ENCODE data around the gene ALDH1L1. TPM values are rescaled to one million over a fixed set of nuclear protein-coding genes. Genes with fewer than 3 reads are reported as not detected.
A peak's percentile ranks its signal among the peaks of the same experiment; 100 is the strongest.

ALDH1L1 gene
- total RNA-seq, 1 experiment from 2014 or later = 50.0 TPM

- H3K27ac ChIP-seq = no peak overlapping the region
- H3K4me2 ChIP-seq = no peak overlapping the region
- no peaks in the 10 kb centered on the region for H3K27me3 ChIP-seq (ENCODE audit: insufficient read depth, low read depth)
- POLR2A ChIA-PET (ENCODE audit: unreplicated experiment) = no interaction called here
- TF ChIP-seq EZH2 (IDR thresholded peaks at IDR 0.05; ENCODE audit: low read depth) = no peak
- no peak for TF ChIP-seq CTCF (conservative IDR thresholded peaks at IDR 0.05)
- intact Hi-C loops (cut with micrococcal nuclease; ENCODE audit: unreplicated experiment) = loop anchor here (2.0 kb wide), 1 partner anchor 45 kb away; the partner anchor contains the start of gene ALDH1L1
- no peaks in the 10 kb centered on the region for H3F3A ChIP-seq (ENCODE audit: insufficient read depth, low read depth)
- H4K20me1 ChIP-seq (ENCODE audit: insufficient read depth) = no peaks in the 10 kb centered on the region
- no peaks in the 10 kb centered on the region for H3K36me3 ChIP-seq (ENCODE audit: low read depth)
- DNase-seq = no peak
- BruUV-seq (replicated peaks) = no TSS peak
- H3K79me2 ChIP-seq (ENCODE audit: low read depth) = no peaks in the 10 kb centered on the region
- CTCF ChIA-PET = no interaction called here
- no peak overlapping the region for H2AFZ ChIP-seq
- H3K4me3 ChIP-seq = no peak overlapping the region
- H3K4me1 ChIP-seq (replicated peaks; ENCODE audit: insufficient read depth) = peaks cover 3% of the 10 kb centered on the region
- H3K9me3 ChIP-seq (ENCODE audit: insufficient read depth, low read depth) = no peaks in the 10 kb centered on the region
- no peaks in the 10 kb centered on the region for H3K9me2 ChIP-seq (ENCODE audit: insufficient read depth)
Observed at GRCh38 chr3:126135406-126136076, 44.8 kb downstream of the ALDH1L1 start.

GRCh38 chr3:126135071-126135405 lies 45.3 kb downstream of the ALDH1L1 start:
- H4K20me1 ChIP-seq (ENCODE audit: insufficient read depth) = no peaks in the 10 kb centered on the region
- H3K27me3 ChIP-seq (ENCODE audit: insufficient read depth, low read depth) = no peaks in the 10 kb centered on the region
- H3K79me2 ChIP-seq (ENCODE audit: low read depth) = no peaks in the 10 kb centered on the region
- H3K4me1 ChIP-seq (replicated peaks; ENCODE audit: insufficient read depth) = peaks cover 8% of the 10 kb centered on the region
- intact Hi-C loops (cut with micrococcal nuclease; ENCODE audit: unreplicated experiment) = loop anchor here (2.0 kb wide), 1 partner anchor 46 kb away; the partner anchor contains the start of gene ALDH1L1
- H3K27ac ChIP-seq = no peak overlapping the region
- no peak for DNase-seq
- TF ChIP-seq EZH2 (IDR thresholded peaks at IDR 0.05; ENCODE audit: low read depth) (no peak), CTCF (conservative IDR thresholded peaks at IDR 0.05) (no peak)
- no peak overlapping the region for H2AFZ ChIP-seq
- CTCF ChIA-PET = interaction anchor here (1.1 kb wide), 1 partner anchor 63 kb away, joined by 6 read pairs; no protein-coding TSS in a partner anchor
- peaks cover under 1% of the 10 kb centered on the region; the same call in 1 of the 2 replicates for H3F3A ChIP-seq (ENCODE audit: insufficient read depth, low read depth)
- no peaks in the 10 kb centered on the region for H3K36me3 ChIP-seq (ENCODE audit: low read depth)
- POLR2A ChIA-PET (ENCODE audit: unreplicated experiment) = no interaction called here
- H3K9me3 ChIP-seq (ENCODE audit: insufficient read depth, low read depth) = no peaks in the 10 kb centered on the region
- H3K4me3 ChIP-seq = no peak overlapping the region
- no peaks in the 10 kb centered on the region for H3K9me2 ChIP-seq (ENCODE audit: insufficient read depth)
- H3K4me2 ChIP-seq = no peak overlapping the region
- no TSS peak for BruUV-seq (replicated peaks)

GRCh38 chr3:126134219-126134975 lies 46.0 kb downstream of the ALDH1L1 start:
- no TSS peak for BruUV-seq (replicated peaks)
- no peaks in the 10 kb centered on the region for H3K79me2 ChIP-seq (ENCODE audit: low read depth)
- TF ChIP-seq CTCF (conservative IDR thresholded peaks at IDR 0.05) = peak; percentile 85
- no peak for TF ChIP-seq EZH2 (IDR thresholded peaks at IDR 0.05; ENCODE audit: low read depth)
- no peak overlapping the region for H2AFZ ChIP-seq
- peak in 1 of 2 experiments; percentile 56 for DNase-seq
- no peaks in the 10 kb centered on the region for H3K9me2 ChIP-seq (ENCODE audit: insufficient read depth)
- no peaks in the 10 kb centered on the region for H4K20me1 ChIP-seq (ENCODE audit: insufficient read depth)
- H3K4me3 ChIP-seq = no peak overlapping the region
- intact Hi-C loops (cut with micrococcal nuclease; ENCODE audit: unreplicated experiment) = loop anchor here (1.0 to 5.0 kb wide), 4 partner anchors 46 to 1408 kb away; partner anchors contain the start of genes ALDH1L1 and ZXDC
- H3K36me3 ChIP-seq (ENCODE audit: low read depth) = no peaks in the 10 kb centered on the region
- no peak overlapping the region for H3K27ac ChIP-seq
- CTCF ChIA-PET = interaction anchor here (0.6 to 1.1 kb wide), 2 partner anchors 63 to 305 kb away, joined by 3 to 6 read pairs; no protein-coding TSS in a partner anchor
- no peak overlapping the region for H3K4me2 ChIP-seq
- peaks cover 15% of the 10 kb centered on the region for H3K4me1 ChIP-seq (replicated peaks; ENCODE audit: insufficient read depth)
- H3K9me3 ChIP-seq (ENCODE audit: insufficient read depth, low read depth) = no peaks in the 10 kb centered on the region
- POLR2A ChIA-PET (ENCODE audit: unreplicated experiment) = interaction anchor here (0.6 kb wide), 1 partner anchor 338 kb away, joined by 3 read pairs; no protein-coding TSS in a partner anchor
- H3K27me3 ChIP-seq (ENCODE audit: insufficient read depth, low read depth) = no peaks in the 10 kb centered on the region
- H3F3A ChIP-seq (ENCODE audit: insufficient read depth, low read depth) = peaks cover 7% of the 10 kb centered on the region; the same call in 1 of the 2 replicates
